GM12878 (cell line): ENCODE results near the gene TPBGL.

ENCODE experiments used
- BMI1 ChIP-seq: fragments of 450-650 bp; IDR thresholded peaks from 2 replicates; pipeline ENCODE4 v1.6.1; 2016; ENCODE audit warnings: mild to moderate bottlenecking, moderate library complexity, borderline replicate concordance
- BRCA1 ChIP-seq: IDR thresholded peaks from 2 replicates; pipeline ENCODE4 v1.6.1; 2011; ENCODE audit warnings: low read depth, low read length, improper control_type of control experiment
- CEBPB ChIP-seq, 2 experiments: fragments of 150-350 bp in 1 of 2; IDR thresholded peaks; 2 replicates each; pipeline ENCODE4 v1.6.1; 2012 to 2014; ENCODE audit warnings: low read depth in 2 of 2, low read length in 2 of 2, borderline replicate concordance in 1 of 2, inconsistent platforms in 1 of 2
- CTCF ChIP-seq, 3 experiments: IDR thresholded peaks in 2 of 3; conservative IDR thresholded peaks in 1 of 3; 2 replicates each; pipeline ENCODE4 v1.5.1; 2011; ENCODE audit warnings: low read depth in 3 of 3, low read length in 3 of 3, mild to moderate bottlenecking in 3 of 3, control low read depth in 2 of 3, moderate library complexity in 2 of 3, inconsistent platforms in 1 of 3, mixed read lengths in 1 of 3; ENCODE audit not compliant: control insufficient read depth in 2 of 3, insufficient read depth in 1 of 3; ENCODE audit errors: extremely low read depth in 1 of 3
- ESRRA ChIP-seq: IDR thresholded peaks from 2 replicates; pipeline ENCODE4 v1.6.1; 2012; ENCODE audit warnings: mild to moderate bottlenecking, low read length, improper control_type of control experiment
- EZH2 ChIP-seq: IDR thresholded peaks from 2 replicates; pipeline ENCODE4 v1.6.1; 2012; ENCODE audit warnings: low read depth, mild to moderate bottlenecking, control low read depth, inconsistent platforms, low read length, borderline replicate concordance; ENCODE audit not compliant: control insufficient read depth
- MEF2B ChIP-seq: fragments of 450-650 bp; IDR thresholded peaks from 2 replicates; pipeline ENCODE4 v1.6.1; 2018; ENCODE audit warnings: mild to moderate bottlenecking, moderate library complexity; ENCODE audit not compliant: partially characterized antibody, poor library complexity, severe bottlenecking
- POLR2A ChIP-seq: IDR thresholded peaks from 2 replicates; pipeline ENCODE4 v1.6.1; 2011; ENCODE audit warnings: low read depth, mild to moderate bottlenecking, low read length
- RELA ChIP-seq: fragments of 450-650 bp; IDR thresholded peaks from 2 replicates; pipeline ENCODE4 v1.8.0; 2014; ENCODE audit warnings: borderline replicate concordance; ENCODE audit not compliant: partially characterized antibody
- SIN3A ChIP-seq: IDR thresholded peaks from 2 replicates; pipeline ENCODE4 v1.6.1; 2012; ENCODE audit warnings: low read depth, low read length, improper control_type of control experiment
- ZZZ3 ChIP-seq: IDR thresholded peaks from 2 replicates; pipeline ENCODE4 v1.6.1; 2011; ENCODE audit warnings: low read depth; ENCODE audit not compliant: control insufficient read depth, insufficient read length

- TF ChIP-seq MEF2B (no peak), POLR2A (no peak), EZH2 (no peak), SIN3A (no peak), BMI1 (no peak), CTCF (IDR thresholded peaks at IDR 0.05 in 2 of 3, conservative IDR thresholded peaks at IDR 0.05 in 1 of 3; ENCODE audit: control insufficient read depth in 2 of 3, extremely low read depth in 1 of 3, insufficient read depth in 1 of 3, low read depth in 3 of 3, low read length in 3 of 3) (no peak), RELA (no peak), CEBPB (IDR thresholded peaks at IDR 0.05; ENCODE audit: borderline replicate concordance in 1 of 2, low read depth in 2 of 2, low read length in 2 of 2) (no peak), ZZZ3 (no peak), BRCA1 (no peak), ESRRA (no peak)
These were observed 3.5 kb upstream of the TPBGL start for GRCh38 chr11:75237050-75237449.
